Measurements from ENCODE around the gene STRN3. TPM values are rescaled to one million over a fixed set of nuclear protein-coding genes. Genes with fewer than 3 reads are reported as not detected.

Gene STRN3
- total and polyA plus RNA-seq, 4 donors: 6.8 to 47.5 (median 31.2) TPM

- Histone ChIP-seq H3K27me3 (ENCODE audit: control insufficient read depth in 4 of 4, insufficient read depth in 4 of 4, low read length in 3 of 4) (no peaks in the 10 kb centered on the region), H3K9me3 (ENCODE audit: control insufficient read depth in 4 of 4, low read length in 3 of 4) (no peaks in the 10 kb centered on the region), H3K4me1 (ENCODE audit: control insufficient read depth in 4 of 4, insufficient read depth in 4 of 4, low read length in 3 of 4) (peaks cover 0 to 3% (median 3%) of the 10 kb centered on the region in 4 donors), H3K36me3 (ENCODE audit: control insufficient read depth in 4 of 4, insufficient read depth in 3 of 4, low read depth in 1 of 4, low read length in 3 of 4) (peaks cover 0 to 8% (median 0%) of the 10 kb centered on the region in 4 donors), H3K9ac (ENCODE audit: low read depth in 1 of 2, low read length in 2 of 2) (no peak overlapping the region), H3K27ac (ENCODE audit: low read depth in 1 of 2, low read length in 2 of 2) (no peak overlapping the region), H3K4me3 (ENCODE audit: low read depth in 1 of 3, low read length in 3 of 3) (no peak overlapping the region)
- DNase-seq (ENCODE audit: low spot score): no peak
- TF ChIP-seq RAD21 (IDR thresholded peaks at IDR 0.05) (no peak), HNF4A (conservative IDR thresholded peaks at IDR 0.05) (no peak), CTCF (IDR thresholded peaks at IDR 0.05; ENCODE audit: low read depth, low read length, missing input control) (no peak), FOXA1 (IDR thresholded peaks at IDR 0.05) (no peak), MAX (IDR thresholded peaks at IDR 0.05) (no peak), SP1 (IDR thresholded peaks at IDR 0.05) (no peak), TAF1 (conservative IDR thresholded peaks at IDR 0.05) (no peak), EGR1 (IDR thresholded peaks at IDR 0.05; ENCODE audit: low read depth in 2 of 2) (no peak), ZBTB33 (IDR thresholded peaks at IDR 0.05) (no peak), REST (IDR thresholded peaks at IDR 0.05) (no peak), HNF4G (IDR thresholded peaks at IDR 0.05) (no peak), YY1 (IDR thresholded peaks at IDR 0.05) (no peak), FOXA2 (IDR thresholded peaks at IDR 0.05) (no peak)
- WGBS: 95% methylated on average over 4 of the region's 4 CpGs
Observed at GRCh38 chr14:31013841-31014240, 12.3 kb downstream of the STRN3 start.

GRCh38 chr14:31010935-31011334 lies 15.2 kb downstream of the STRN3 start:
- H3K27ac ChIP-seq (ENCODE audit: low read depth in 1 of 2, low read length in 2 of 2): no peak overlapping the region
- WGBS: 82% methylated on average over 3 of the region's 3 CpGs
- H3K9me3 ChIP-seq (ENCODE audit: control insufficient read depth in 4 of 4, low read length in 3 of 4): no peaks in the 10 kb centered on the region
- TF ChIP-seq NR2F2 (IDR thresholded peaks at IDR 0.05) (no peak), EGR1 (IDR thresholded peaks at IDR 0.05; ENCODE audit: low read depth in 2 of 2) (no peak), ATF3 (IDR thresholded peaks at IDR 0.05) (no peak), MAX (IDR thresholded peaks at IDR 0.05) (no peak)
- no peaks in the 10 kb centered on the region for H3K27me3 ChIP-seq (ENCODE audit: control insufficient read depth in 4 of 4, insufficient read depth in 4 of 4, low read length in 3 of 4)
- H3K4me1 ChIP-seq (ENCODE audit: control insufficient read depth in 4 of 4, insufficient read depth in 4 of 4, low read length in 3 of 4): peaks cover 0 to 5% (median 0%) of the 10 kb centered on the region in 4 donors
- no peak for DNase-seq (ENCODE audit: low spot score)
- peaks cover 0 to 7% (median 3%) of the 10 kb centered on the region in 4 donors for H3K36me3 ChIP-seq (ENCODE audit: control insufficient read depth in 4 of 4, insufficient read depth in 3 of 4, low read depth in 1 of 4, low read length in 3 of 4)
- no peak overlapping the region for H3K9ac ChIP-seq (ENCODE audit: low read depth in 1 of 2, low read length in 2 of 2)
- no peak overlapping the region for H3K4me3 ChIP-seq (ENCODE audit: low read depth in 1 of 3, low read length in 3 of 3)

Measured in liver (tissue), 9 donors.